ENCODE measurements around the gene SAMD11. TPM values are rescaled to one million over a fixed set of nuclear protein-coding genes. Genes with fewer than 3 reads are reported as not detected.

Gene SAMD11
- total RNA-seq, 1 experiment from 2014 or later: 13.5 TPM

DNA sequence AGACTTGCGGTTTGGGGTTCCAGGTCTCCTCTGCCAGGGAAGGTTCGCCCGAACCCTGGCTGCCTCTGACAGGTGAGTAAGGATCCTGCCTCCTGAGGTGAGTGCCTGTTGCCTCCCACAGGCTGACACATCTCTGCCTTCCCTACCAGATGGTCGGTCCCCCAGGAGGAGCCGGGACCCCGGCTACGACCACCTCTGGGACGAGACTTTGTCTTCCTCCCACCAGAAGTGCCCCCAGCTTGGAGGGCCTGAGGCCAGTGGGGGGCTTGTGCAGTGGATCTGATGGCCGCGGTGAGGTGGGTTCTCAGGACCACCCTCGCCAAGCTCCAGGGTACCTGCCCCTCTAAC lies 50.5 kb downstream of the SAMD11 start:
- no peak overlapping the region for H3K4me3 Mint-ChIP-seq
- H3K27ac Mint-ChIP-seq: no peak overlapping the region
- Histone ChIP-seq H4K8ac (replicated peaks; ENCODE audit: insufficient read length, low read depth, low read length) (no peak overlapping the region), H3K4ac (ENCODE audit: low read depth, low read length) (no peak overlapping the region), H4K91ac (ENCODE audit: insufficient read length, low read depth, low read length) (no peak overlapping the region), H3K79me1 (ENCODE audit: insufficient read depth, low read depth, low read length, poor library complexity, severe bottlenecking) (no peaks in the 10 kb centered on the region), H2BK15ac (ENCODE audit: low read depth, low read length) (no peak overlapping the region), H3K27me3 (ENCODE audit: insufficient read depth, low read length) (peaks cover 4% of the 10 kb centered on the region; the same call in 1 of the 2 replicates), H3K18ac (ENCODE audit: insufficient read length, low read depth, low read length) (no peak overlapping the region), H2BK120ac (ENCODE audit: low read depth, low read length, poor library complexity, severe bottlenecking) (no peak overlapping the region), H2BK5ac (ENCODE audit: insufficient read length, low read length) (no peak overlapping the region), H2AFZ (ENCODE audit: low read length) (no peak overlapping the region), H3K4me1 (ENCODE audit: insufficient read depth, low read length) (no peaks in the 10 kb centered on the region), H3K14ac (ENCODE audit: insufficient read depth, low read length) (no peak overlapping the region), H2AK5ac (ENCODE audit: insufficient read length, low read length) (no peak overlapping the region), H2BK12ac (ENCODE audit: insufficient read length, low read depth, low read length) (no peak overlapping the region), H3K79me2 (ENCODE audit: insufficient read depth, low read length) (no peaks in the 10 kb centered on the region), H3K9me3 (ENCODE audit: control insufficient read depth, low read depth, low read length) (no peaks in the 10 kb centered on the region), H3K23me2 (ENCODE audit: insufficient read length, low read depth, low read length, poor library complexity, severe bottlenecking) (no peaks in the 10 kb centered on the region), H2BK20ac (ENCODE audit: low read depth, low read length, poor library complexity, severe bottlenecking) (no peak overlapping the region), H4K20me1 (ENCODE audit: control insufficient read depth, insufficient read depth, insufficient read length) (no peaks in the 10 kb centered on the region), H3K23ac (ENCODE audit: insufficient read length, low read depth, low read length) (no peak overlapping the region), H3T11ph (ENCODE audit: low read length) (no peak overlapping the region), H3K4me2 (ENCODE audit: insufficient read depth, insufficient read length, low read length) (no peak overlapping the region), H4K5ac (ENCODE audit: insufficient read length, low read depth, low read length) (no peak overlapping the region), H3K56ac (ENCODE audit: insufficient read length, low read depth, low read length) (no peak overlapping the region), H3K27ac (ENCODE audit: insufficient read length, low read depth, low read length) (no peak overlapping the region), H3K9ac (ENCODE audit: extremely low read depth, insufficient read length, low read length) (no peak overlapping the region)
- TF ChIP-seq, protein P1, sequence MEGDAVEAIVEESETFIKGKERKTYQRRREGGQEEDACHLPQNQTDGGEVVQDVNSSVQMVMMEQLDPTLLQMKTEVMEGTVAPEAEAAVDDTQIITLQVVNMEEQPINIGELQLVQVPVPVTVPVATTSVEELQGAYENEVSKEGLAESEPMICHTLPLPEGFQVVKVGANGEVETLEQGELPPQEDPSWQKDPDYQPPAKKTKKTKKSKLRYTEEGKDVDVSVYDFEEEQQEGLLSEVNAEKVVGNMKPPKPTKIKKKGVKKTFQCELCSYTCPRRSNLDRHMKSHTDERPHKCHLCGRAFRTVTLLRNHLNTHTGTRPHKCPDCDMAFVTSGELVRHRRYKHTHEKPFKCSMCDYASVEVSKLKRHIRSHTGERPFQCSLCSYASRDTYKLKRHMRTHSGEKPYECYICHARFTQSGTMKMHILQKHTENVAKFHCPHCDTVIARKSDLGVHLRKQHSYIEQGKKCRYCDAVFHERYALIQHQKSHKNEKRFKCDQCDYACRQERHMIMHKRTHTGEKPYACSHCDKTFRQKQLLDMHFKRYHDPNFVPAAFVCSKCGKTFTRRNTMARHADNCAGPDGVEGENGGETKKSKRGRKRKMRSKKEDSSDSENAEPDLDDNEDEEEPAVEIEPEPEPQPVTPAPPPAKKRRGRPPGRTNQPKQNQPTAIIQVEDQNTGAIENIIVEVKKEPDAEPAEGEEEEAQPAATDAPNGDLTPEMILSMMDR (conservative IDR thresholded peaks at IDR 0.05): no peak
- peaks cover 0 to 6% (median 4%) of the 10 kb centered on the region in 3 experiments; a peak in 4 of 7 replicates for H3K36me3 Mint-ChIP-seq (ENCODE audit: insufficient read depth in 1 of 3, low read depth in 3 of 3)
- H3K27me3 Mint-ChIP-seq (ENCODE audit: low read depth): peaks cover 49% of the 10 kb centered on the region
- WGBS (ENCODE audit: extremely low coverage, insufficient read length, low lambda C conversion rate): no CpG with 5 or more reads among the region's 11 CpGs
- no peak for DNase-seq
- H3K9me3 Mint-ChIP-seq: peaks cover 5 to 9% of the 10 kb centered on the region in 2 experiments
- H3K4me1 Mint-ChIP-seq: peaks cover 5 to 11% of the 10 kb centered on the region in 2 experiments; a peak in 3 of 4 replicates

All from H9 (cell line).